Measurements from ENCODE around the gene EZR. TPM values are rescaled to one million over a fixed set of nuclear protein-coding genes. Genes with fewer than 3 reads are reported as not detected.
A peak's percentile ranks its signal among the peaks of the same experiment; 100 is the strongest.

Gene EZR
- total and polyA plus RNA-seq, 2 of the 13 experiments (the other 11 are each of a cell fraction or from before 2014, with no cell fraction given) = 34.7 to 60.3 TPM

- TF ChIP-seq, protein P1, sequence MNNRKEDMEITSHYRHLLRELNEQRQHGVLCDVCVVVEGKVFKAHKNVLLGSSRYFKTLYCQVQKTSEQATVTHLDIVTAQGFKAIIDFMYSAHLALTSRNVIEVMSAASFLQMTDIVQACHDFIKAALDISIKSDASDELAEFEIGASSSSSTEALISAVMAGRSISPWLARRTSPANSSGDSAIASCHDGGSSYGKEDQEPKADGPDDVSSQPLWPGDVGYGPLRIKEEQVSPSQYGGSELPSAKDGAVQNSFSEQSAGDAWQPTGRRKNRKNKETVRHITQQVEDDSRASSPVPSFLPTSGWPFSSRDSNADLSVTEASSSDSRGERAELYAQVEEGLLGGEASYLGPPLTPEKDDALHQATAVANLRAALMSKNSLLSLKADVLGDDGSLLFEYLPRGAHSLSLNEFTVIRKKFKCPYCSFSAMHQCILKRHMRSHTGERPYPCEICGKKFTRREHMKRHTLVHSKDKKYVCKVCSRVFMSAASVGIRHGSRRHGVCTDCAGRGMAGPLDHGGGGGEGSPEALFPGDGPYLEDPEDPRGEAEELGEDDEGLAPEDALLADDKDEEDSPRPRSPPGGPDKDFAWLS (CRISPR knock-in tag; IDR thresholded peaks at IDR 0.05; ENCODE audit: borderline replicate concordance) = no peak
- TF ChIP-seq HMG20B (CRISPR knock-in tag; conservative IDR thresholded peaks at IDR 0.05) (no peak), ZNF530 (CRISPR knock-in tag; IDR thresholded peaks at IDR 0.05; ENCODE audit: low read depth) (no peak), HDAC6 (IDR thresholded peaks at IDR 0.05; ENCODE audit: low read depth, low read length) (no peak), TFE3 (CRISPR knock-in tag; IDR thresholded peaks at IDR 0.05) (no peak), ZNF343 (CRISPR knock-in tag; IDR thresholded peaks at IDR 0.05) (no peak), ZNF496 (CRISPR knock-in tag; IDR thresholded peaks at IDR 0.05; ENCODE audit: insufficient replicate concordance) (no peak), SIN3A (IDR thresholded peaks at IDR 0.05; ENCODE audit: borderline replicate concordance, low read depth, low read length) (no peak), ZNF781 (CRISPR knock-in tag; IDR thresholded peaks at IDR 0.05; ENCODE audit: borderline replicate concordance, not compliant biosample characterization) (peak; percentile 52), AFF4 (CRISPR knock-in tag; IDR thresholded peaks at IDR 0.05) (no peak), CEBPB (IDR thresholded peaks at IDR 0.05; ENCODE audit: borderline replicate concordance, low read depth, low read length) (no peak), POLR2A (IDR thresholded peaks at IDR 0.05; ENCODE audit: insufficient read depth in 1 of 2, low read depth in 2 of 2, low read length in 2 of 2) (peak; percentile 85 to 89), REL (CRISPR knock-in tag; conservative IDR thresholded peaks at IDR 0.05) (no peak), ZNF660 (CRISPR knock-in tag; IDR thresholded peaks at IDR 0.05; ENCODE audit: borderline replicate concordance, low read depth) (no peak)
Measured at GRCh38 chr6:158817728-158818580, 1.2 kb downstream of the EZR start (continued).
